Ovary (tissue), 9 donors: ENCODE results near the gene GAPDHS. TPM values are rescaled to one million over a fixed set of nuclear protein-coding genes. Genes with fewer than 3 reads are reported as not detected.

Source experiments
- DNase-seq, 5 donors: peaks; one replicate each; pipeline ENCODE4 v3.0.0-alpha.2; 2019 to 2020
- H3K27ac ChIP-seq, 2 donors: fragments of 200-600 bp; one replicate each; pipeline versions ENCODE4 v1.5.1 to v1.8.0; 2019 to 2022
- H3K27me3 ChIP-seq: fragments of 200-600 bp; one replicate; pipeline ENCODE4 v1.8.0; 2022
- H3K36me3 ChIP-seq: fragments of 200-600 bp; sonication (generic); one replicate; pipeline ENCODE4 v1.5.1; 2019
- H3K4me1 ChIP-seq: one replicate; pipeline ENCODE4 v1.8.1; 2013; ENCODE audit warnings: mild to moderate bottlenecking, moderate library complexity; ENCODE audit not compliant: insufficient read depth
- H3K4me3 ChIP-seq: fragments of 200-600 bp; sonication (generic); one replicate; pipeline ENCODE4 v1.5.1; 2017
- H3K9me3 ChIP-seq, 2 donors: fragments of 200-600 bp in 1 of 2; sonication (generic) in 1 of 2; one replicate each; pipeline versions ENCODE4 v1.5.1 to v1.8.1; 2013 to 2019; ENCODE audit warnings: mild to moderate bottlenecking in 1 of 2, moderate library complexity in 1 of 2
- EP300 ChIP-seq: sonication (generic); formaldehyde crosslinking; IDR thresholded peaks from one replicate; pipeline ENCODE4 v1.6.1; 2017; ENCODE audit warnings: antibody characterized with exemption
- POLR2A ChIP-seq: fragments of 450-650 bp; IDR thresholded peaks from one replicate; pipeline ENCODE4 v1.6.1; 2017; ENCODE audit warnings: antibody characterized with exemption, mild to moderate bottlenecking, moderate library complexity
- WGBS, 3 donors: extraction: QIAGEN DNeasy Blood & Tissue Kit in 1 of 3; methylation state at CpG; one replicate each; pipeline versions ENCODE4 v1.1.5 to v1.1.7; 2013 to 2017; 5-methylcytosine and 5-hydroxymethylcytosine counted together
- intact Hi-C, 4 donors: fragments of 100-400 bp; cut with DNase I; formaldehyde crosslinking; loops; one replicate each; pipeline versions ENCODE4 v1.11.0 to v1.15.1; 2022 to 2023
- polyA plus RNA-seq, 2 donors: library from polyadenylated mRNA; stranded (reverse); fragments of 200-250 nt in 1 of 2; fragments of 350-450 nt in 1 of 2; fragmentation: Illumina TruSeq in 1 of 2; extraction: RNeasy Lipid Tissue Mini Kit (QIAGEN cat#74804) in 1 of 2; gene quantifications; one replicate each; pipeline ENCODE4 v1.2.3, GENCODE V29; 2013 to 2014
- total RNA-seq, 7 donors: library from RNA; depleted of rRNA in 2 of 7; stranded (reverse); fragments of >200 nt in 2 of 7; fragmentation: NEBNext Ultra II Directional in 3 of 7; extraction: Animal tissue kit (Norgen Biotek cat#: 25700) in 3 of 7; gene quantifications; one replicate each; pipeline versions ENCODE4 v1.1.0 to v1.2.4, GENCODE V29; 2016 to 2023
- TF ChIP-seq, protein P1 (sequence below), 3 donors: fragments of 450-650 bp in 2 of 3; fragments of 200-600 bp in 1 of 3; IDR thresholded peaks; one replicate each; pipeline versions ENCODE4 v1.5.1 to v1.8.0; 2016 to 2022; ENCODE audit warnings: antibody characterized with exemption in 3 of 3, mild to moderate bottlenecking in 1 of 3
- donor health status: DM: no; HTN: no; CAD: no; lungs with moderate emphysema.
- donor health status: DM: no; HTN: no; CAD: no.
- donor health status: Bipolar disorder and iron deficiency.
- donor health status: DM: yes; HTN: yes; CAD: no.
- donor health status: DM: no; HTN: no; CAD: no.
- donor health status: DM: yes; HTN: yes; CAD: no.

GAPDHS gene
- total and polyA plus RNA-seq, 9 donors = not detected

GRCh38 chr19:35507561-35507960, 25.7 kb upstream of the GAPDHS start:
- intact Hi-C loops = loop anchor here in 1 of 4 donors (10.0 kb wide), 1 partner anchor 243 kb away; the partner anchor contains the start of gene USF2
- Histone ChIP-seq H3K36me3 (no peaks in the 10 kb centered on the region), H3K4me3 (no peak overlapping the region), H3K4me1 (no peaks in the 10 kb centered on the region), H3K9me3 (no peaks in the 10 kb centered on the region), H3K27me3 (no peaks in the 10 kb centered on the region), H3K27ac (no peak overlapping the region)
- WGBS, 3 donors = 87 to 88% (median 88%) methylated on average over 11 of the region's 11 CpGs
- no peak for TF ChIP-seq POLR2A
- TF ChIP-seq, protein P1, sequence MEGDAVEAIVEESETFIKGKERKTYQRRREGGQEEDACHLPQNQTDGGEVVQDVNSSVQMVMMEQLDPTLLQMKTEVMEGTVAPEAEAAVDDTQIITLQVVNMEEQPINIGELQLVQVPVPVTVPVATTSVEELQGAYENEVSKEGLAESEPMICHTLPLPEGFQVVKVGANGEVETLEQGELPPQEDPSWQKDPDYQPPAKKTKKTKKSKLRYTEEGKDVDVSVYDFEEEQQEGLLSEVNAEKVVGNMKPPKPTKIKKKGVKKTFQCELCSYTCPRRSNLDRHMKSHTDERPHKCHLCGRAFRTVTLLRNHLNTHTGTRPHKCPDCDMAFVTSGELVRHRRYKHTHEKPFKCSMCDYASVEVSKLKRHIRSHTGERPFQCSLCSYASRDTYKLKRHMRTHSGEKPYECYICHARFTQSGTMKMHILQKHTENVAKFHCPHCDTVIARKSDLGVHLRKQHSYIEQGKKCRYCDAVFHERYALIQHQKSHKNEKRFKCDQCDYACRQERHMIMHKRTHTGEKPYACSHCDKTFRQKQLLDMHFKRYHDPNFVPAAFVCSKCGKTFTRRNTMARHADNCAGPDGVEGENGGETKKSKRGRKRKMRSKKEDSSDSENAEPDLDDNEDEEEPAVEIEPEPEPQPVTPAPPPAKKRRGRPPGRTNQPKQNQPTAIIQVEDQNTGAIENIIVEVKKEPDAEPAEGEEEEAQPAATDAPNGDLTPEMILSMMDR (IDR thresholded peaks at IDR 0.05) = no peak
- no peak for TF ChIP-seq EP300
- no peak for DNase-seq

DNA sequence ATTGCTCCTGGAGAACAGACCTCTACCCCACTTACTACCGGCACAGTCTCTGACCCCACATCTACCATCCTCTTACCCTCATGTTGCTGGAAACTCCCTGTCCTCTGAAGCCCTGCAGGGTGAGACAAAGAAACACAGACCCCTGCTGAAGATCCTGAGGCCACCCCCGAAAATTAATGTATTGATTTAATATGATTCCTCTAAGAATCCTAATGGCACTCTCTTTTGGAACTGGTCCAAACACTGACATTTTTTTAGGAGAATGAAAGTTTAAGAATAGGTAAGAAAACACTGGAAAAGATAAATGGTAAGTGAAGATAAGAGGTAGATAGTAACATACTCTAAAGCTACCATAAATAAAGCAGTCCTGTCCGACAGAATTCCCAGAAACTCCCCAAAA, 25.1 kb upstream of the GAPDHS start:
- H3K27me3 ChIP-seq = no peaks in the 10 kb centered on the region
- H3K9me3 ChIP-seq = no peaks in the 10 kb centered on the region
- no peaks in the 10 kb centered on the region for H3K36me3 ChIP-seq
- H3K4me1 ChIP-seq = no peaks in the 10 kb centered on the region
- WGBS, 3 donors = 94 to 97% (median 97%) methylated on average over 3 of the region's 3 CpGs
- H3K4me3 ChIP-seq = no peak overlapping the region
- intact Hi-C loops = loop anchor here in 1 of 4 donors (10.0 kb wide), 1 partner anchor 243 kb away; the partner anchor contains the start of gene USF2
- DNase-seq = no peak
- TF ChIP-seq, protein P1 (IDR thresholded peaks at IDR 0.05) = no peak
- TF ChIP-seq EP300 (no peak), POLR2A (no peak)
- H3K27ac ChIP-seq = no peak overlapping the region

GRCh38 chr19:35509018-35509652, 24.1 kb upstream of the GAPDHS start:
- WGBS, 3 donors = 25 to 30% (median 30%) methylated on average over 12 of the region's 12 CpGs
- intact Hi-C loops = loop anchor here in 1 of 4 donors (10.0 kb wide), 1 partner anchor 244 kb away; the partner anchor contains the start of gene USF2
- Histone ChIP-seq H3K36me3 (no peaks in the 10 kb centered on the region), H3K27ac (peak overlapping the region in 1 of 2 donors; percentile 74), H3K4me1 (peaks cover under 1% of the 10 kb centered on the region), H3K27me3 (no peaks in the 10 kb centered on the region), H3K9me3 (no peaks in the 10 kb centered on the region), H3K4me3 (peak overlapping the region; percentile 37)
- peak; percentile 23 for TF ChIP-seq POLR2A
- TF ChIP-seq, protein P1 (IDR thresholded peaks at IDR 0.05) = no peak
- DNase-seq = peak; percentile 49 to 67 (median 60)

- Histone ChIP-seq H3K27ac (peak overlapping the region; percentile 3 to 74), H3K36me3 (no peaks in the 10 kb centered on the region), H3K9me3 (no peaks in the 10 kb centered on the region), H3K27me3 (no peaks in the 10 kb centered on the region), H3K4me3 (peak overlapping the region; percentile 37), H3K4me1 (peaks cover 3% of the 10 kb centered on the region)
- peak; percentile 83 to 91 (median 88) for DNase-seq
- 0 to 1% (median 1%) methylated on average over 39 of the region's 39 CpGs for WGBS, 3 donors
- intact Hi-C loops = loop anchor here in 1 of 4 donors (10.0 kb wide), 1 partner anchor 245 kb away; the partner anchor contains the start of gene USF2
- no peak for TF ChIP-seq EP300
- peak; percentile 51 for TF ChIP-seq POLR2A
- TF ChIP-seq, protein P1 (IDR thresholded peaks at IDR 0.05) = peak; percentile 89 to 95 (median 90)
Measured at GRCh38 chr19:35509861-35510625, 23.2 kb upstream of the GAPDHS start.
